ENCODE results near the gene SH3GLB1.

GRCh38 chr1:86695400-86695799 lies 9.0 kb upstream of the SH3GLB1 start:
- TF ChIP-seq POLR2A (IDR thresholded peaks at IDR 0.05; ENCODE audit: low read length) (no peak), GATA1 (IDR thresholded peaks at IDR 0.05; ENCODE audit: low read depth, low read length) (no peak)

Measured in erythroblast (primary cell).